ENCODE results near the gene STMND1. TPM values are rescaled to one million over a fixed set of nuclear protein-coding genes. Genes with fewer than 3 reads are reported as not detected.
A peak's percentile ranks its signal among the peaks of the same experiment; 100 is the strongest.
"Not testable (repeated sequence)": the region's sequence is repeated elsewhere in the genome, so short reads cannot be mapped to it uniquely, and the experiment has no call there.

STMND1 gene
- total and polyA plus RNA-seq, 4 experiments from 2014 or later = not detected

DNA sequence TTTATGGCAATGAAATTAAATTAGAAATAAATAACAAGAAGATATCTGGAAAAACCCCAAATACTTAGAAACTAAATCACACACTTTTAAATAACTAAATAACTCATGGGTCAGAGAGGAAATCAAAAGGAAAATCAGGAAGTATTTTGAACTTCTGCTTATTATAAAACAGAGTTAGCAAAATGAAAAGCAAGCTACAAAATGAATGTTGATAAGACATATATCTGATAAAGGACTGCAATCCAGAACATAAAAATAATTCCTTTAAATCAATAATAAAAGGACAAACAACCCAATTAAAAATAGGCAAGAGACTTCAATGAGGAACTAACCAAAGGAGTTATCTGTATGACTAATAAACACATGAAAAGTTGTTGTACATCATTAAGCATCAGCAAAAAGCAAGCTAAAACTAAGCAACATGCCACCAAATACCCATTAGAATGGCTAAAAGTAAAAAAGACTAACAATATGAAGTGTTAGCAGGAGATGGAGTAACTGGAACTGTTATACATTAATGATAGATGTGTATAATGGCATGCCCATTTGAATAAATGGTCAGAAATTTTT lies 38.9 kb upstream of the STMND1 start:
- H3K27ac ChIP-seq (ENCODE audit: low read depth, low read length) = no peak overlapping the region
- H3K4me1 ChIP-seq (ENCODE audit: insufficient read depth, low read length) = no peaks in the 10 kb centered on the region
- no peak overlapping the region for H3K4me3 ChIP-seq (ENCODE audit: low read length in 2 of 2)
- DNase-seq = no peak
- POLR2A ChIA-PET (ENCODE audit: partially characterized antibody) = no interaction called here
- intact Hi-C loops (cut with micrococcal nuclease) = no loop called here
- CTCF ChIA-PET (ENCODE audit: partially characterized antibody) = no interaction called here
- no peak overlapping the region for H3K4me3 Mint-ChIP-seq
- H3K36me3 Mint-ChIP-seq = no peaks in the 10 kb centered on the region
- H3K27ac Mint-ChIP-seq = no peak overlapping the region
- no peaks in the 10 kb centered on the region for H3K9me3 ChIP-seq (ENCODE audit: control insufficient read depth in 1 of 2, low read length in 2 of 2)
- H3K9me3 Mint-ChIP-seq = no peaks in the 10 kb centered on the region
- H3K36me3 ChIP-seq (ENCODE audit: insufficient read depth, low read length) = no peaks in the 10 kb centered on the region
- peaks cover 7 to 15% of the 10 kb centered on the region in 2 donors for H3K27me3 Mint-ChIP-seq
- no peaks in the 10 kb centered on the region for H3K4me1 Mint-ChIP-seq
- H3K27me3 ChIP-seq (ENCODE audit: insufficient read depth, low read length) = no peaks in the 10 kb centered on the region

DNA sequence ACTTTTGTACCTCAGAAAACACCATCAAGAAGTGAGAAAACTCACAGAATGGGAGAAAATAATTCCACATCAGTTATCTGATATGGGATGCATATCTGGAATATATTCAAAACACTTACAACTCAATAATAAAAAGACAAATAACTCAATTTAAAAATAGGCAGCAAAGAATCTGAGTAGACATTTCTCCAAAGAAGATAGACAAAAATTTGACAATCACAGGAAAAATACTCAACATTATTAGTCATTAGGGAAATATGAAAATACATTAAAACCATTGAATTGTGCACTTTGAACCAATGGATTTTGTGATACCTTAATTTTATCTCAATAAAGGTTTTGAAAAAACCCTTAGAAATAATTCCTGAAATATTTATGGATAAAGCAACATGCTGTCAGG lies 36.9 kb upstream of the STMND1 start:
- CTCF ChIA-PET (ENCODE audit: partially characterized antibody) = no interaction called here
- Mint-ChIP-seq H3K27ac (no peak overlapping the region), H3K4me3 (no peak overlapping the region), H3K9me3 (peaks cover 0 to 13% (median 7%) of the 10 kb centered on the region in 8 donors), H3K36me3 (no peaks in the 10 kb centered on the region), H3K27me3 (peaks cover 7% of the 10 kb centered on the region in 2 donors), H3K4me1 (no peaks in the 10 kb centered on the region)
- no peak for DNase-seq
- no peak overlapping the region for H3K27ac ChIP-seq (ENCODE audit: low read depth, low read length)
- no peaks in the 10 kb centered on the region for H3K9me3 ChIP-seq (ENCODE audit: control insufficient read depth in 1 of 2, low read length in 2 of 2)
- H3K36me3 ChIP-seq (ENCODE audit: insufficient read depth, low read length) = no peaks in the 10 kb centered on the region
- no peaks in the 10 kb centered on the region for H3K27me3 ChIP-seq (ENCODE audit: insufficient read depth, low read length)
- POLR2A ChIA-PET (ENCODE audit: partially characterized antibody) = no interaction called here
- no peaks in the 10 kb centered on the region for H3K4me1 ChIP-seq (ENCODE audit: insufficient read depth, low read length)
- intact Hi-C loops (cut with micrococcal nuclease) = no loop called here
- H3K4me3 ChIP-seq (ENCODE audit: low read length in 2 of 2) = no peak overlapping the region

DNA sequence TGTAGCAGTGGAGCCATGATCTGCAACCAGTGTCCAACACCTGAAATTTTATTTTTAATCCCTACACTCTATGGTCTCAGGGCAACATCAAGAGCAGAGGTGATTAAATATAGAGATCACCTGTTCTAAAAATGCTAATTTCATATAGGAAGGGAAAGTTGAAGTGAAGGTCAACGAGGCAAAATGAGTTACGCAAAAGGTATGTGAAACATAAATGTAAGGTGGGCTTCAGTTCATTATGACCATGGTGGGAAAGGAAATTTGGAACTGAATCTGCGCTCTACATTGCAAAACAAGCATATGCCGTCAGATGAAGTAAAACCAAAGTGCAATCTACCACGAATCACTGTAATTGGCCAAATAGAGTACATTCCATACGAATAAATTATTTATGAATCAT lies 35.2 kb upstream of the STMND1 start:
- H3K9me3 ChIP-seq (ENCODE audit: control insufficient read depth in 1 of 2, low read length in 2 of 2) = no peaks in the 10 kb centered on the region
- Mint-ChIP-seq H3K4me3 (no peak overlapping the region), H3K4me1 (no peaks in the 10 kb centered on the region), H3K9me3 (peaks cover 0 to 23% (median 12%) of the 10 kb centered on the region in 8 donors), H3K36me3 (no peaks in the 10 kb centered on the region), H3K27me3 (peaks cover 3 to 10% of the 10 kb centered on the region in 2 donors), H3K27ac (peak overlapping the region in 1 of 7 donors; percentile 2)
- no peak overlapping the region for H3K4me3 ChIP-seq (ENCODE audit: low read length in 2 of 2)
- no peak overlapping the region for H3K27ac ChIP-seq (ENCODE audit: low read depth, low read length)
- intact Hi-C loops (cut with micrococcal nuclease) = no loop called here
- no peaks in the 10 kb centered on the region for H3K4me1 ChIP-seq (ENCODE audit: insufficient read depth, low read length)
- DNase-seq = no peak
- ChIA-PET POLR2A (ENCODE audit: partially characterized antibody) (no interaction called here), CTCF (ENCODE audit: partially characterized antibody) (no interaction called here)
- H3K36me3 ChIP-seq (ENCODE audit: insufficient read depth, low read length) = no peaks in the 10 kb centered on the region
- H3K27me3 ChIP-seq (ENCODE audit: insufficient read depth, low read length) = no peaks in the 10 kb centered on the region

DNA sequence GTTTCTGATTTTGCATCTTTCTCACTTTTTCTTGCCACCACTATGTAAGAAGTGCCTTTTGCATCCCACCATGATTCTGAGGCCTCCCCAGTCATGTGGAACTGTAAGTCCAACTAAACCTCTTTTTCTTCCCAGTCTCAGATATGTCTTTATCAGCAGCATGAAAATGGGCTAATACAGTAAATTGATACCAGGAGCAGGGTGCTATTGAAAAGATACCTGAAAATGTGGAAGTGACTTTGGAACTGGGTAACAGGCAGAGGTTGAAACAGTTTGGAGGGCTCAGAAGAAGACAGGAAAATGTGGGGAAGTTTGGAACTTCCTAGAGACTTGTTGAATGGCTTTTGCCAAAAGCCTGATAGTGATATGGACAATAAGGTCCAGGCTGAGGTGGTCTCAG lies 32.9 kb upstream of the STMND1 start:
- H3K36me3 Mint-ChIP-seq; H3K36me3 ChIP-seq (ENCODE audit: insufficient read depth, low read length); DNase-seq; intact Hi-C loops (cut with micrococcal nuclease); H3K4me1 Mint-ChIP-seq; H3K27ac ChIP-seq (ENCODE audit: low read depth, low read length); H3K27ac Mint-ChIP-seq; H3K4me3 ChIP-seq (ENCODE audit: low read length in 2 of 2); H3K4me3 Mint-ChIP-seq; H3K4me1 ChIP-seq (ENCODE audit: insufficient read depth, low read length); CTCF ChIA-PET (ENCODE audit: partially characterized antibody); H3K9me3 ChIP-seq (ENCODE audit: control insufficient read depth in 1 of 2, low read length in 2 of 2); POLR2A ChIA-PET (ENCODE audit: partially characterized antibody); H3K27me3 ChIP-seq (ENCODE audit: insufficient read depth, low read length): not testable (repeated sequence)
- peaks cover 16 to 20% of the 10 kb centered on the region in 2 donors for H3K27me3 Mint-ChIP-seq
- peaks cover 0 to 35% (median 14%) of the 10 kb centered on the region in 8 donors for H3K9me3 Mint-ChIP-seq

DNA sequence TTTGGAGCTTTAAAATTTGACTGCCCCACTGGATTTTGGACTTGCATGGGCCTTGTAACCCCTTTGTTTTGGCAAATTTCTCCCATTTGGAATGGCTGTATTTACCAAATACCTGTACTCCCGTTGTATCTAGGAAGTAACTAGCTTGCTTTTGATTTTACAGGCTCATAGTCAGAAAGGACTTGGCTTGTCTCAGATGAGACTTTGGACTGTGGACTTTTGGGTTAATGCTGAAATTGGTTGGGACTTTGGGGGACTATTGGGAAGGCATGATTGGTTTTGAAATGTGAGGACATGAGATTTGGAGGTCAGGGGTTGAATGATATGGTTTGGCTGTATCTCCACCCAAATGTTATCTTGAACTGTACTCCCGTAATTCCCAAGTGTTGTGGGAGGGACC lies 31.4 kb upstream of the STMND1 start:
- H3K4me3 Mint-ChIP-seq; H3K4me1 ChIP-seq (ENCODE audit: insufficient read depth, low read length); H3K36me3 ChIP-seq (ENCODE audit: insufficient read depth, low read length); H3K36me3 Mint-ChIP-seq; H3K27ac ChIP-seq (ENCODE audit: low read depth, low read length); H3K9me3 ChIP-seq (ENCODE audit: control insufficient read depth in 1 of 2, low read length in 2 of 2); H3K27ac Mint-ChIP-seq; POLR2A ChIA-PET (ENCODE audit: partially characterized antibody); H3K27me3 ChIP-seq (ENCODE audit: insufficient read depth, low read length); H3K4me3 ChIP-seq (ENCODE audit: low read length in 2 of 2); DNase-seq; CTCF ChIA-PET (ENCODE audit: partially characterized antibody); intact Hi-C loops (cut with micrococcal nuclease); H3K4me1 Mint-ChIP-seq: not testable (repeated sequence)
- Mint-ChIP-seq H3K27me3 (peaks cover 23 to 24% of the 10 kb centered on the region in 2 donors), H3K9me3 (peaks cover 0 to 44% (median 20%) of the 10 kb centered on the region in 8 donors)

DNA sequence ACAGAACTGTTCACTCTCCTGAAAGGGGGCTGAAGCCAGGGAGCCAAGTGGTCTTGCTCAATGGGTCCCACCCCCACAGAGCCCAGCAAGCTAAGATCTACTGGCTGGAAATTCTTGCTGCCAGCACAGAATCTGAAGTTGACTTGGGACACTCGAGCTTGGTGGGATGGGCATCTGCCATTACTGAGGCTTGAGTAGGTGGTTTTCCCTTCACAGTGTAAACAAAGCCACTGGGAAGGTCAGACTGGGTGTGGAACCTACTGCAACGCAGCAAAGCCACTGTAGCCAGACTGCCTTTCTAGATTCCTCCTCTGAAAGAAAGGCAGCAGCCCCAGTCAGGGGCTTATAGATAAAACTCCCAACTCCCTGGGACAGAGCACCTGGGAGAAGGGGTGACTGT lies 28.3 kb upstream of the STMND1 start:
- H3K4me3 ChIP-seq (ENCODE audit: low read length in 2 of 2); POLR2A ChIA-PET (ENCODE audit: partially characterized antibody); H3K36me3 Mint-ChIP-seq; H3K9me3 ChIP-seq (ENCODE audit: control insufficient read depth in 1 of 2, low read length in 2 of 2); DNase-seq; intact Hi-C loops (cut with micrococcal nuclease); H3K36me3 ChIP-seq (ENCODE audit: insufficient read depth, low read length); H3K4me1 Mint-ChIP-seq; CTCF ChIA-PET (ENCODE audit: partially characterized antibody); H3K4me3 Mint-ChIP-seq; H3K4me1 ChIP-seq (ENCODE audit: insufficient read depth, low read length); H3K27me3 ChIP-seq (ENCODE audit: insufficient read depth, low read length); H3K27ac ChIP-seq (ENCODE audit: low read depth, low read length); H3K27ac Mint-ChIP-seq: not testable (repeated sequence)
- Mint-ChIP-seq H3K9me3 (peaks cover 0 to 49% (median 28%) of the 10 kb centered on the region in 8 donors), H3K27me3 (peaks cover 25 to 30% of the 10 kb centered on the region in 2 donors)

DNA sequence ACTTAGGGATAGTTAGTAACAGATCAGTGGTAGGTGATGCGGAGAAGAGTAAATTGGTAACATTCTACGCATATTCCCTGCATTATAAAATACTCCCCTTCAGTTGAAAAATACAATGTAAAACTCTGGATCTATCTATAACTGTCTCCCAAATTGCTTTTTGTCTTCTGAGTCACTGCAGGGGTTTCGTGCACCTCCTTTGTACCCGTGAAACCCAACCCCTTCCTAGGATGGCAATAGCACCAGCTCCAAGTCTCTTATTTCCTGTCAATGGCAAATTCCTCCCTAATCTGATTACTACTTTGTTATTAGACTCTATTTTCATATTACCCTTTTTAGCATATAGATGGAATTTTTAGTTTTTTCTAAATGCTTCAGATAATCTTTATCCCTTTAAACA lies 20.6 kb upstream of the STMND1 start:
- Mint-ChIP-seq H3K36me3 (no peaks in the 10 kb centered on the region), H3K27ac (no peak overlapping the region), H3K4me1 (no peaks in the 10 kb centered on the region), H3K9me3 (peaks cover 0 to 6% (median 3%) of the 10 kb centered on the region in 8 donors), H3K4me3 (no peak overlapping the region), H3K27me3 (peaks cover 10 to 15% of the 10 kb centered on the region in 2 donors)
- no peaks in the 10 kb centered on the region for H3K9me3 ChIP-seq (ENCODE audit: control insufficient read depth in 1 of 2, low read length in 2 of 2)
- CTCF ChIA-PET (ENCODE audit: partially characterized antibody) = no interaction called here
- intact Hi-C loops (cut with micrococcal nuclease) = no loop called here
- DNase-seq = no peak
- H3K4me1 ChIP-seq (ENCODE audit: insufficient read depth, low read length) = no peaks in the 10 kb centered on the region
- no peaks in the 10 kb centered on the region for H3K27me3 ChIP-seq (ENCODE audit: insufficient read depth, low read length)
- no peaks in the 10 kb centered on the region for H3K36me3 ChIP-seq (ENCODE audit: insufficient read depth, low read length)
- POLR2A ChIA-PET (ENCODE audit: partially characterized antibody) = no interaction called here
- no peak overlapping the region for H3K4me3 ChIP-seq (ENCODE audit: low read length in 2 of 2)
- no peak overlapping the region for H3K27ac ChIP-seq (ENCODE audit: low read depth, low read length)

Measured in CD4-positive, alpha-beta memory T cell (primary cell).